Measurements from ENCODE around the gene ADCY10. TPM values are rescaled to one million over a fixed set of nuclear protein-coding genes. Genes with fewer than 3 reads are reported as not detected.

Gene ADCY10
- total RNA-seq, 1 donor from 2014 or later: 1.9 TPM

GRCh38 chr1:167928457-167928852 lies 14.5 kb upstream of the ADCY10 start:
- DNase-seq (ENCODE audit: low spot score): no peak

- DNase-seq (ENCODE audit: low spot score): no peak
Observed at GRCh38 chr1:167927046-167927754, 13.3 kb upstream of the ADCY10 start.

GRCh38 chr1:167926486-167926997 lies 12.6 kb upstream of the ADCY10 start:
- DNase-seq (ENCODE audit: low spot score): no peak

- no peak for DNase-seq (ENCODE audit: low spot score)
Observed at GRCh38 chr1:167924543-167925231, 10.8 kb upstream of the ADCY10 start.

GRCh38 chr1:167924102-167924501 lies 10.2 kb upstream of the ADCY10 start:
- DNase-seq (ENCODE audit: low spot score): no peak

- no peak for DNase-seq (ENCODE audit: low spot score)
Observed at GRCh38 chr1:167923324-167924056, 9.6 kb upstream of the ADCY10 start.

GRCh38 chr1:167922611-167923074 lies 8.7 kb upstream of the ADCY10 start:
- DNase-seq (ENCODE audit: low spot score): no peak

GRCh38 chr1:167922023-167922422 lies 8.1 kb upstream of the ADCY10 start:
- DNase-seq (ENCODE audit: low spot score): peak; percentile 34

GRCh38 chr1:167916766-167917511 lies 3.0 kb upstream of the ADCY10 start:
- no peak for DNase-seq (ENCODE audit: low spot score)

GRCh38 chr1:167915569-167915968 lies 1.6 kb upstream of the ADCY10 start:
- DNase-seq (ENCODE audit: low spot score): no peak

GRCh38 chr1:167912294-167912693 lies 1.6 kb downstream of the ADCY10 start:
- DNase-seq (ENCODE audit: low spot score): no peak

- DNase-seq (ENCODE audit: low spot score): no peak
Observed at GRCh38 chr1:167911413-167911812, 2.5 kb downstream of the ADCY10 start.

- DNase-seq (ENCODE audit: low spot score): no peak
Observed at GRCh38 chr1:167910530-167910929, 3.4 kb downstream of the ADCY10 start.

GRCh38 chr1:167909691-167910180 lies 4.2 kb downstream of the ADCY10 start:
- DNase-seq (ENCODE audit: low spot score): no peak

- DNase-seq (ENCODE audit: low spot score): peak; percentile 41
Observed at GRCh38 chr1:167905671-167906070, 8.3 kb downstream of the ADCY10 start.

- DNase-seq (ENCODE audit: low spot score): no peak
Observed at GRCh38 chr1:167905182-167905581, 8.8 kb downstream of the ADCY10 start.

- no peak for DNase-seq (ENCODE audit: low spot score)
Observed at GRCh38 chr1:167904652-167905130, 9.2 kb downstream of the ADCY10 start.

- no peak for DNase-seq (ENCODE audit: low spot score)
Observed at GRCh38 chr1:167900907-167901306, 13.0 kb downstream of the ADCY10 start.

GRCh38 chr1:167899253-167899681 lies 14.7 kb downstream of the ADCY10 start:
- DNase-seq (ENCODE audit: low spot score): no peak

GRCh38 chr1:167898578-167899222 lies 15.2 kb downstream of the ADCY10 start:
- DNase-seq (ENCODE audit: low spot score): no peak

GRCh38 chr1:167893798-167894197 lies 20.1 kb downstream of the ADCY10 start:
- no peak for DNase-seq (ENCODE audit: low spot score)
